Measurements from ENCODE around the gene TLE3. TPM values are rescaled to one million over a fixed set of nuclear protein-coding genes. Genes with fewer than 3 reads are reported as not detected.

The TLE3 gene
- total and polyA plus RNA-seq, 10 donors = 23.7 to 141 (median 104) TPM

GRCh38 chr15:70098153-70098460 lies 390 bp upstream of the TLE3 start:
- H3K4me1 ChIP-seq = peaks cover 38 to 93% (median 72%) of the 10 kb centered on the region in 6 donors
- H3K9me3 ChIP-seq = no peaks in the 10 kb centered on the region
- peak; percentile 72 for DNase-seq
- TF ChIP-seq CTCF (IDR thresholded peaks at IDR 0.05 in 8 of 11, conservative IDR thresholded peaks at IDR 0.05 in 3 of 11) (peak in 2 of 11 experiments; percentile 2 to 5), POLR2A (IDR thresholded peaks at IDR 0.05) (no peak)
- WGBS, 5 donors = 0 to 2% (median 1%) methylated on average over 7 of the region's 7 CpGs
- H3K27ac ChIP-seq = peak overlapping the region; percentile 91 to 99 (median 97)
- peaks cover 0 to 17% (median 5%) of the 10 kb centered on the region in 6 donors for H3K36me3 ChIP-seq
- H3K27me3 ChIP-seq (replicated peaks in 1 of 7) = peaks cover 0 to 25% (median 0%) of the 10 kb centered on the region in 7 donors
- intact Hi-C loops (cut with DNase I; ENCODE audit: low total_unique reads) = loop anchor here (10.0 kb wide), 1 partner anchor 373 kb away; no protein-coding TSS in a partner anchor
- peak overlapping the region in 7 of 8 donors; percentile 67 to 96 (median 82) for H3K4me3 ChIP-seq

- TF ChIP-seq POLR2AphosphoS5 (IDR thresholded peaks at IDR 0.05) = no peak
- peak in 1 of 11 experiments; percentile 3 for TF ChIP-seq CTCF (IDR thresholded peaks at IDR 0.05 in 8 of 11, conservative IDR thresholded peaks at IDR 0.05 in 3 of 11)
- peaks cover 48 to 93% (median 74%) of the 10 kb centered on the region in 6 donors for H3K4me1 ChIP-seq
- intact Hi-C loops (cut with DNase I; ENCODE audit: low total_unique reads) = loop anchor here (10.0 kb wide), 1 partner anchor 372 kb away; no protein-coding TSS in a partner anchor
Observed at GRCh38 chr15:70097063-70097320, 725 bp downstream of the TLE3 start.

GRCh38 chr15:70096215-70097062 lies 1.3 kb downstream of the TLE3 start:
- H3K9me3 ChIP-seq = no peaks in the 10 kb centered on the region
- intact Hi-C loops (cut with DNase I; ENCODE audit: low total_unique reads) = loop anchor here (10.0 kb wide), 1 partner anchor 372 kb away; no protein-coding TSS in a partner anchor
- peaks cover 0 to 20% (median 0%) of the 10 kb centered on the region in 7 donors for H3K27me3 ChIP-seq (replicated peaks in 1 of 7)
- DNase-seq = peak; percentile 92
- 0 to 1% (median 1%) methylated on average over 27 to 75 of the region's 75 CpGs for WGBS, 5 donors
- H3K4me3 ChIP-seq = peak overlapping the region; percentile 67 to 96 (median 81)
- peaks cover 0 to 33% (median 13%) of the 10 kb centered on the region in 6 donors for H3K36me3 ChIP-seq
- TF ChIP-seq POLR2A (IDR thresholded peaks at IDR 0.05) (no peak), POLR2AphosphoS5 (IDR thresholded peaks at IDR 0.05) (peak in 2 of 3 donors; percentile 27 to 61), CTCF (IDR thresholded peaks at IDR 0.05 in 8 of 11, conservative IDR thresholded peaks at IDR 0.05 in 3 of 11) (peak in 1 of 11 experiments; percentile 33)
- H3K4me1 ChIP-seq = peaks cover 48 to 93% (median 74%) of the 10 kb centered on the region in 6 donors
- H3K27ac ChIP-seq = peak overlapping the region; percentile 91 to 99 (median 97)

More at GRCh38 chr15:70097063-70097320, 725 bp downstream of the TLE3 start:
- H3K9me3 ChIP-seq = no peaks in the 10 kb centered on the region
- WGBS, 5 donors = 0 to 1% (median 0%) methylated on average over 8 to 37 of the region's 37 CpGs; no CpG with 5 or more reads in 1 of the 5 donors
- peak overlapping the region; percentile 91 to 99 (median 97) for H3K27ac ChIP-seq
- peaks cover 0 to 28% (median 12%) of the 10 kb centered on the region in 6 donors for H3K36me3 ChIP-seq
- H3K27me3 ChIP-seq (replicated peaks in 1 of 7) = peaks cover 0 to 25% (median 0%) of the 10 kb centered on the region in 7 donors
- DNase-seq = no peak
- peak overlapping the region; percentile 67 to 96 (median 81) for H3K4me3 ChIP-seq

Data from spleen (tissue), 11 donors.